ENCODE results near the gene GRK3.

DNA sequence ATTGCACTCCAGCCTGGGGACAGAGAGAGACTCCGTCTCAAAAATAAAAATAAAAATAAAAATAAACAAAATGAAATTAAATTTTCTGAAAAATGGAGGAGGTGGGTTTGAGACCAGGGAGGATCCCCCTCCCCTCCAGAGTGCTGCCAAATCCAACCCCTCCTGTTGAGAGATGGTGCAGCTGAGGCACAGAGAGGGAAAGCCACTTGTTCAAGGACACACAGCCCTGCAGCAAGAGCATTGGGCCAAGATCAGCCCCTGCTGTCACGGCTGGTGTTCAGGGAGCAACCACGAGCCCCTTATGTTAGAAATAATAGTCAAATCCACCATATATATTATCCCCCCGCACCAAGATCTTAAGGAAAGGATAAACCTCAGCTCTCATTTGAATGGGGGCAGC, 180.2 kb downstream of the GRK3 start:
- TF ChIP-seq CTCF (IDR thresholded peaks at IDR 0.05) (no peak), POLR2AphosphoS5 (IDR thresholded peaks at IDR 0.05) (no peak), POLR2A (IDR thresholded peaks at IDR 0.05) (no peak)
